Stimulated activated CD4-positive, alpha-beta T cell treated with anti-CD3 and anti-CD28 coated beads, TNF-alpha, amount 100 ng/mL, for 1 hour (primary cell): ENCODE results near the gene TGFBR3L.
"Not testable (repeated sequence)": the region's sequence is repeated elsewhere in the genome, so short reads cannot be mapped to it uniquely, and the experiment has no call there.

Experiments
- DNase-seq, 3 donors: peaks; one replicate each; pipeline ENCODE4 v3.0.0-alpha.2; 2020; ENCODE audit warnings: low read depth in 3 of 3, low spot score in 1 of 3

TGFBR3L gene

GRCh38 chr19:7926727-7927604, 12.3 kb downstream of the TGFBR3L start:
- no peak for DNase-seq

- DNase-seq, result no peak
Measured at GRCh38 chr19:7927605-7928333, 13.1 kb downstream of the TGFBR3L start.

- DNase-seq, result no peak
Measured at GRCh38 chr19:7928334-7928706, 13.7 kb downstream of the TGFBR3L start.

GRCh38 chr19:7928741-7929701, 14.4 kb downstream of the TGFBR3L start:
- DNase-seq, result peak in 1 of 3 donors; percentile 39

GRCh38 chr19:7930030-7930429, 15.4 kb downstream of the TGFBR3L start:
- DNase-seq, result not testable (repeated sequence)

GRCh38 chr19:7930765-7931164, 16.1 kb downstream of the TGFBR3L start:
- DNase-seq, result no peak

GRCh38 chr19:7931221-7932061, 16.8 kb downstream of the TGFBR3L start:
- no peak for DNase-seq

GRCh38 chr19:7932276-7932929, 17.8 kb downstream of the TGFBR3L start:
- DNase-seq, result no peak

- DNase-seq, result no peak
Measured at GRCh38 chr19:7932930-7933300, 18.3 kb downstream of the TGFBR3L start.

- DNase-seq, result no peak
Measured at GRCh38 chr19:7933411-7933810, 18.8 kb downstream of the TGFBR3L start.

- no peak for DNase-seq
Measured at GRCh38 chr19:7933828-7934725, 19.4 kb downstream of the TGFBR3L start.

- no peak for DNase-seq
Measured at GRCh38 chr19:7934766-7935165, 20.1 kb downstream of the TGFBR3L start.

- DNase-seq, result no peak
Measured at GRCh38 chr19:7940841-7941240, 26.2 kb downstream of the TGFBR3L start.

- DNase-seq, result no peak
Measured at GRCh38 chr19:7941895-7942596, 27.4 kb downstream of the TGFBR3L start.

- DNase-seq, result no peak
Measured at GRCh38 chr19:7942981-7943443, 28.4 kb downstream of the TGFBR3L start.

GRCh38 chr19:7943444-7944176, 29.0 kb downstream of the TGFBR3L start, which contains the start of gene TIMM44:
Gene TIMM44, minus strand, starts transcription at chr19:7943666. Its CDS starts 15 bp downstream, at chr19:7943651.
- DNase-seq, result peak; percentile 95 to 97 (median 95)

- DNase-seq, result peak; percentile 64 to 80 (median 71)
Measured at GRCh38 chr19:7944177-7944761, 29.6 kb downstream of the TGFBR3L start.
